BLaER1 (cell line): ENCODE measurements around the gene SPPL2B.

Experiments
- H3K27ac ChIP-seq: shearing (Covaris generic); formaldehyde crosslinking; 2 replicates; pipeline ENCODE4 v1.8.1; 2022
- H3K27me3 ChIP-seq: shearing (Covaris generic); formaldehyde crosslinking; 2 replicates; pipeline ENCODE4 v1.8.1; 2022
- H3K36me3 ChIP-seq: shearing (Covaris generic); formaldehyde crosslinking; 2 replicates; pipeline ENCODE4 v1.8.1; 2022
- H3K4me1 ChIP-seq: shearing (Covaris generic); formaldehyde crosslinking; 2 replicates; pipeline ENCODE4 v1.8.1; 2022
- H3K4me2 ChIP-seq: shearing (Covaris generic); formaldehyde crosslinking; 2 replicates; pipeline ENCODE4 v1.8.1; 2022
- H3K4me3 ChIP-seq: shearing (Covaris generic); formaldehyde crosslinking; 2 replicates; pipeline ENCODE4 v1.8.1; 2022
- H3K9ac ChIP-seq: shearing (Covaris generic); formaldehyde crosslinking; 2 replicates; pipeline ENCODE4 v1.8.1; 2022
- H3K9me3 ChIP-seq: shearing (Covaris generic); formaldehyde crosslinking; 2 replicates; pipeline ENCODE4 v1.8.1; 2022
- H4K20me1 ChIP-seq: shearing (Covaris generic); formaldehyde crosslinking; 2 replicates; pipeline ENCODE4 v1.8.1; 2022
- Cebpa-rat ChIP-seq: shearing (Covaris generic); IDR thresholded peaks from 2 replicates; pipeline ENCODE4 v1.8.1; 2022

The SPPL2B gene

GRCh38 chr19:2320049-2320448 lies 8.4 kb upstream of the SPPL2B start:
- peaks cover 4% of the 10 kb centered on the region; the same call in 1 of the 2 replicates for H3K9me3 ChIP-seq
- no peak overlapping the region for H3K9ac ChIP-seq
- no peaks in the 10 kb centered on the region for H3K27me3 ChIP-seq
- peaks cover 43% of the 10 kb centered on the region for H4K20me1 ChIP-seq
- H3K36me3 ChIP-seq = peaks cover 31% of the 10 kb centered on the region
- H3K4me3 ChIP-seq = no peak overlapping the region
- peak overlapping the region; percentile 76 for H3K4me2 ChIP-seq
- no peak for TF ChIP-seq Cebpa-rat
- peaks cover 96% of the 10 kb centered on the region for H3K4me1 ChIP-seq
- H3K27ac ChIP-seq = peak overlapping the region; percentile 46; the same call in 1 of the 2 replicates

DNA sequence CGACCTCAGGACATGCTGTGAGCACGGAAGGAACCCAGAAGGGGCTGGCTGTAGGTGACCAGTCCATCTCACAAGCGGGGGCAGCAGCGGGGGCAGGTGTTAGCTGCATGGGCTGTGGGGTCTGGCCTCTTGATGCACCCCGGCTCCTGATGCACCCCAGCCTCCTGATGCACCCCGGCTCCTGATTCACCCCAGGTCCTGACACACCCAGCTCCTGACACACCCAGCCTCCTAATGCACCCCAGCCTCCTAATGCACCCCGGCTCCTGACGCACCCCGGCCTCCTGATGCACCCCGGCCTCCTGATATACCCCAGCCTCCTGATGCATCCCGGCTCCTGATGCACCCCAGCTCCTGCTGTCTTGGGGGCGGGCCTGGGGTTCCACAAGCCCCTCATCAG lies 7.5 kb upstream of the SPPL2B start:
- Histone ChIP-seq H3K4me1 (peaks cover 98% of the 10 kb centered on the region), H3K4me2 (peak overlapping the region; percentile 97), H3K9me3 (no peaks in the 10 kb centered on the region), H3K4me3 (no peak overlapping the region), H4K20me1 (peaks cover 52% of the 10 kb centered on the region), H3K27ac (no peak overlapping the region), H3K9ac (no peak overlapping the region), H3K27me3 (no peaks in the 10 kb centered on the region), H3K36me3 (peaks cover 36% of the 10 kb centered on the region)
- no peak for TF ChIP-seq Cebpa-rat

- no peaks in the 10 kb centered on the region for H3K9me3 ChIP-seq
- peaks cover 54% of the 10 kb centered on the region for H4K20me1 ChIP-seq
- H3K4me1 ChIP-seq = peaks cover 98% of the 10 kb centered on the region
- H3K36me3 ChIP-seq = peaks cover 37% of the 10 kb centered on the region
- no peak overlapping the region for H3K9ac ChIP-seq
- peak overlapping the region; percentile 97 for H3K4me2 ChIP-seq
- no peak overlapping the region for H3K27ac ChIP-seq
- no peaks in the 10 kb centered on the region for H3K27me3 ChIP-seq
- TF ChIP-seq Cebpa-rat = no peak
- no peak overlapping the region; the same call in 1 of the 2 replicates for H3K4me3 ChIP-seq
Observed at GRCh38 chr19:2321565-2322283, 6.8 kb upstream of the SPPL2B start.

- peaks cover 62% of the 10 kb centered on the region for H4K20me1 ChIP-seq
- peak overlapping the region; percentile 63 for H3K4me3 ChIP-seq
- H3K36me3 ChIP-seq = peaks cover 37% of the 10 kb centered on the region
- peak overlapping the region; percentile 75 for H3K9ac ChIP-seq
- no peaks in the 10 kb centered on the region for H3K27me3 ChIP-seq
- H3K4me2 ChIP-seq = peak overlapping the region; percentile 97
- peaks cover 90% of the 10 kb centered on the region for H3K4me1 ChIP-seq
- no peaks in the 10 kb centered on the region for H3K9me3 ChIP-seq
- no peak for TF ChIP-seq Cebpa-rat
- H3K27ac ChIP-seq = peak overlapping the region; percentile 95
Observed at GRCh38 chr19:2323707-2324106, 4.8 kb upstream of the SPPL2B start.

GRCh38 chr19:2324220-2324948 lies 4.1 kb upstream of the SPPL2B start:
- peak overlapping the region; percentile 97 for H3K4me2 ChIP-seq
- peaks cover 37% of the 10 kb centered on the region for H3K36me3 ChIP-seq
- TF ChIP-seq Cebpa-rat = no peak

GRCh38 chr19:2325281-2326046 lies 3.0 kb upstream of the SPPL2B start:
- H3K4me1 ChIP-seq = peaks cover 86% of the 10 kb centered on the region
- peaks cover 37% of the 10 kb centered on the region for H3K36me3 ChIP-seq
- peaks cover 62% of the 10 kb centered on the region for H4K20me1 ChIP-seq
- TF ChIP-seq Cebpa-rat = no peak
- peak overlapping the region; percentile 63 for H3K4me3 ChIP-seq
- no peaks in the 10 kb centered on the region for H3K9me3 ChIP-seq
- H3K9ac ChIP-seq = peak overlapping the region; percentile 75
- H3K4me2 ChIP-seq = peak overlapping the region; percentile 97
- no peaks in the 10 kb centered on the region for H3K27me3 ChIP-seq
- peak overlapping the region; percentile 95 for H3K27ac ChIP-seq

More at GRCh38 chr19:2324220-2324948, 4.1 kb upstream of the SPPL2B start:
- Histone ChIP-seq H3K9ac (peak overlapping the region; percentile 75), H3K4me1 (peaks cover 86% of the 10 kb centered on the region), H3K27ac (peak overlapping the region; percentile 95), H3K4me3 (peak overlapping the region; percentile 63), H3K27me3 (no peaks in the 10 kb centered on the region), H3K9me3 (no peaks in the 10 kb centered on the region), H4K20me1 (peaks cover 62% of the 10 kb centered on the region)

GRCh38 chr19:2326699-2327360 lies 1.7 kb upstream of the SPPL2B start:
- Histone ChIP-seq H3K36me3 (peaks cover 25% of the 10 kb centered on the region), H3K27ac (peak overlapping the region; percentile 95), H3K27me3 (no peaks in the 10 kb centered on the region), H3K4me2 (peak overlapping the region; percentile 97), H3K4me3 (peak overlapping the region; percentile 87), H4K20me1 (peaks cover 54% of the 10 kb centered on the region), H3K4me1 (peaks cover 87% of the 10 kb centered on the region), H3K9ac (peak overlapping the region; percentile 91), H3K9me3 (no peaks in the 10 kb centered on the region)
- no peak for TF ChIP-seq Cebpa-rat

GRCh38 chr19:2327773-2328400 lies 597 bp upstream of the SPPL2B start:
- H3K36me3 ChIP-seq = peaks cover 15% of the 10 kb centered on the region
- H3K4me1 ChIP-seq = peaks cover 83% of the 10 kb centered on the region
- H3K9me3 ChIP-seq = no peaks in the 10 kb centered on the region
- H3K27me3 ChIP-seq = no peaks in the 10 kb centered on the region
- H3K4me2 ChIP-seq = peak overlapping the region; percentile 97
- no peak for TF ChIP-seq Cebpa-rat
- peak overlapping the region; percentile 91 for H3K9ac ChIP-seq
- H4K20me1 ChIP-seq = peaks cover 50% of the 10 kb centered on the region
- peak overlapping the region; percentile 95 for H3K27ac ChIP-seq
- H3K4me3 ChIP-seq = peak overlapping the region; percentile 87

DNA sequence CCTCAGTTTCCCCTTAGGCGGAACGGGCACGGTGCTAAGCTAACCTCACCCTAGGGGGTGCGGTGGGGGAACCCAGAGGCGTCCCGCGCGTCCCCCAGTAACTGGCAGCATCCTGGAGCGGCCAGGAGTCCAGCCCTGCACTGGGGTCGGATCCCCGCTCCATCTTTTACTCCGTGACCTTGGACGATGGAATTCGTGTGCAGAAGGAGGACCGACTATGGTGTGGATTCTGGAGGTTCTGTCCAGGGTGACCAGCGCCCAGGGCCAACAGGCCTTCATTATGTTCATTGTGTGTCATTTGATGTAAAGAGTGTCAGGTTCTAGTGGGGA lies 630 bp downstream of the SPPL2B start:
- H3K27me3 ChIP-seq = no peaks in the 10 kb centered on the region
- H3K4me1 ChIP-seq = peaks cover 83% of the 10 kb centered on the region
- peak overlapping the region; percentile 97 for H3K4me2 ChIP-seq
- no peak for TF ChIP-seq Cebpa-rat
- H3K9me3 ChIP-seq = no peaks in the 10 kb centered on the region
- H3K36me3 ChIP-seq = peaks cover 6% of the 10 kb centered on the region; the same call in 1 of the 2 replicates
- peak overlapping the region; percentile 95 for H3K27ac ChIP-seq
- peaks cover 52% of the 10 kb centered on the region for H4K20me1 ChIP-seq
- H3K9ac ChIP-seq = peak overlapping the region; percentile 91
- H3K4me3 ChIP-seq = peak overlapping the region; percentile 87
